Endothelial cell of umbilical vein (primary cell): ENCODE measurements around the gene GLRA1.

Experiments used
- CTCF ChIP-seq, 2 donors: IDR thresholded peaks; 1 replicate in 1 of 2; 2 replicates in 1 of 2; pipeline ENCODE4 v1.5.1; 2011; ENCODE audit warnings: low read length in 2 of 2, mild to moderate bottlenecking in 2 of 2, moderate library complexity in 2 of 2, control low read depth in 1 of 2, inconsistent platforms in 1 of 2, low read depth in 1 of 2; ENCODE audit not compliant: insufficient read depth in 1 of 2; ENCODE audit errors: extremely low read depth in 1 of 2
- EZH2 ChIP-seq: IDR thresholded peaks from 2 replicates; pipeline ENCODE4 v1.6.1; 2012; ENCODE audit warnings: borderline replicate concordance, low read depth, mild to moderate bottlenecking, moderate library complexity, low read length, inconsistent platforms; ENCODE audit not compliant: severe bottlenecking
- POLR2A ChIP-seq: IDR thresholded peaks from 2 replicates; pipeline ENCODE4 v1.6.1; 2012; ENCODE audit warnings: low read depth, mild to moderate bottlenecking, control low read depth, low read length
- POLR2AphosphoS5 ChIP-seq: IDR thresholded peaks from 2 replicates; pipeline ENCODE4 v1.6.1; 2012; ENCODE audit warnings: low read depth, mild to moderate bottlenecking, control low read depth, low read length, moderate library complexity; ENCODE audit not compliant: insufficient read depth

- TF ChIP-seq POLR2A (no peak), POLR2AphosphoS5 (no peak), CTCF (IDR thresholded peaks at IDR 0.05; ENCODE audit: extremely low read depth in 1 of 2, insufficient read depth in 1 of 2, low read depth in 1 of 2, low read length in 2 of 2) (no peak), EZH2 (no peak)
Observed at GRCh38 chr5:151917904-151918303, 6.7 kb downstream of the GLRA1 start.
